Endometrial microvascular endothelial cells (primary cell): Measurements from ENCODE around the gene PAGE1. TPM values are rescaled to one million over a fixed set of nuclear protein-coding genes. Genes with fewer than 3 reads are reported as not detected.
"Not testable (repeated sequence)": the region's sequence is repeated elsewhere in the genome, so short reads cannot be mapped to it uniquely, and the experiment has no call there.

Experiments used
- in situ Hi-C: cut with HindIII; loops from 2 replicates; pipeline ENCODE4 v1.10.0; 2017; ENCODE audit warnings: low sequenced_read_pairs, low pct_unique_long_range_greater_than_20kb; ENCODE audit errors: inconsistent ontology term
- total RNA-seq: library from RNA; depleted of rRNA; stranded (reverse); fragments of >200 nt; gene quantifications from one replicate; pipeline ENCODE4 v1.2.3, GENCODE V29; 2015; ENCODE audit errors: inconsistent ontology term

The PAGE1 gene, protein sequence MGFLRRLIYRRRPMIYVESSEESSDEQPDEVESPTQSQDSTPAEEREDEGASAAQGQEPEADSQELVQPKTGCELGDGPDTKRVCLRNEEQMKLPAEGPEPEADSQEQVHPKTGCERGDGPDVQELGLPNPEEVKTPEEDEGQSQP
- total RNA-seq: not detected

- in situ Hi-C loops: no loop called here
These were observed at the start of gene PAGE1 for GRCh38 chrX:49695276-49696180. PAGE1 (minus strand) TSS chrX:49695984; CDS start chrX:49694770, 1,214 bp downstream.

GRCh38 chrX:49741501-49741900 lies 45.7 kb upstream of the PAGE1 start:
- in situ Hi-C loops: not testable (repeated sequence)

DNA sequence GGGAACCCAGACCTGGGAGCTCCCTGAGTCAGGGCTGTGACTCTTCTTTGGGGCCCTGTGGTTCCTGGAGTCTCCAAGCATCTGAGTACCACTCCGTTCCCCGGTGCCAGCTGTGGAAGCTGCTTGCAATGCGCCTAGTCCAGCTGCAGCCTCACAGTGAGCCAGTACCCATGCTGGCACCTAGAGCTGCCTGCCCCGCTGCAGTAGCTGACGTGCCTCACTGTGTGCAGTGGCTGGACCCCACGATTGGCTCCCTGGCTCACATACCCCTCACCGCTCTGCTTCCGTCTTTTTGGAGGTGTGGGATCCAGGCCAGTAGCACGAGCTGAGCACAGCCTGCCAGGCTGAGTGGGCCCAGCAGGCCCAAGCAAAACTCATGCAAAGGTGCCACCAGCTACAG lies 32.1 kb upstream of the PAGE1 start:
- in situ Hi-C loops: no loop called here

- in situ Hi-C loops: no loop called here
These were observed 31.2 kb upstream of the PAGE1 start for GRCh38 chrX:49726966-49727365.

DNA sequence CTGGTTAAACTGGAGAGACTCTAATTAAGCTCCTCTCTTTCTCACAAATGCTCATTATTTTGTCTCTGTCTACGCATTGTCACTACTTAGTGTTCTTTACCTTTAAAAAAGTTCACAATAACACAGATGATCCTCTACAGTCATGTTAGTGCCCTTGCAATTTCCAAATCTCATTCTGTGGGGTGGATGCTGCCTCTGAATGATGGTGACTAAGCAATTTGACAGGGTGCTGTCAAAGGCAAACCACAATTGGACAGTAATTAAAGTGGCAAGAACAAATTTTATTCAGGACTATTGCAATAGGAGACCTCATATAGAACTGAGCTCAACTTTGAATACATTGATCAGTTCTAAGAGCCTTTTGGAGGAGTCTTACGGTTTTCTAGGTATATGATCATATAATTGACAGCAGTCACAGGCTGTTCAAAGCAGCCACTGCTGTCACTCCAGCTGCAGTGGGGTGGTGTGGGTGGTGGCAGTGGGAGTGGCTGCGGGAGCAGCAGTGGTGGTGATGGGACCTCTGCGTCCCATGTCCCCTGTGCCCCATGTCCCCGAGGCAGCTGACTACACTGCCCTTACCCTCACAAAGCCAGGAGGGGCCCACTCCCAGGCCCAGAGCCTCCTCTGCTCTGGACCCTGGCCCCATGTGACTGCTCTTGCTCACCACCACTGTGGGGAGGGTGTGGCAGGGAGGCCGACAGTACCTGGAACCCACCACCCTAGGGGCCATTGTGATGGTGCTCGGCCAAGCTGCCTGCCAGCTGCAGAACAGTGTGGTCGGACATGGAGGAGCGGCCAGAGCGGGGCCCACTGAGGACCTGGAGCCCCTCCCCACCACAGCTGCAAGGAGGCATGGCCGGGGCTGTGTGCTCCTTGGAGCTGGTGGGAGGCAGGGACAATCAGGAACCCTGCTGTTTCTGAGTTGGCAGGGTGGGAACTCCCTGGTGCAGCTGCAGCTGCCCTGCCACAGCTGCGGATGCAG lies 30.4 kb upstream of the PAGE1 start:
- in situ Hi-C loops: no loop called here

DNA sequence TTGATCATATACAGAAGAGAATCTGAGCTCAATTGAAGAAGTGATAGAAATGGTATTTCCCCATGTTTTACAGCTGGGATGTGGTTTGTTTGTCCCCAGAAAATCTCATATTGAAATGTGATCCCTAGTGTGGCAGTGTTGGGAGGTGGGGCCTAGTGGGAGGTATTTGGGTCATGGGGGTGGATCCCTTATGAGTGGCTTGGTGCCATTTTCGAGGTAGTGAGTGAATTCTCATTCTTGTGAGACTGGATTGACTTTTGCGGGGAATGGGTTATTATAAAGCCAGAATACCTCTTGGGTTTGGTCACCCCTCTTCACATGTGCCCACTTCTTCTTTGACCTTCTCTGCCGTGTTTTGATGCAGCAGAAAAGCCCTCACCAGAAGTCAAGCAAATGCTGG lies 29.6 kb upstream of the PAGE1 start:
- in situ Hi-C loops: no loop called here

GRCh38 chrX:49720106-49720505 lies 24.3 kb upstream of the PAGE1 start:
- in situ Hi-C loops: not testable (repeated sequence)

DNA sequence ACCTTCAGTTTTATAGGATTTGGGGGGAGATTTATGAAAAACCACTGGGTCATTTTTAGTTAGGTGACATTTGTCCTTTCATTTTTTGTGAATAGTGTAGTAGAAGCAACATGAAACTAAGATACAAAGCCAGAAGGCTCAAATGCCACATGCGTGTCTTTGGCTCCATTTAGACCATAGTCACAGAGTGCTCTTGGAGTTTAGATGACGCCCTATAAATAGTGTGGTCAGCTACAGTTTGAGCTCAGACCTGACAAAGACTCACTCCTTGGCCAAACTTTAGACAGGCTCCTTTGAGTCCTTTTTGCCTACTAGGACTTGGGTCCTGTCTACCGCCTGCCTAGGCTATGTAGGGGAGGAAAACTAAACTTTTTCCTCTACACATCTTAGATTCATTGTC lies 16.8 kb upstream of the PAGE1 start:
- in situ Hi-C loops: no loop called here

- in situ Hi-C loops: no loop called here
These were observed 15.0 kb upstream of the PAGE1 start for GRCh38 chrX:49710744-49711319.

DNA sequence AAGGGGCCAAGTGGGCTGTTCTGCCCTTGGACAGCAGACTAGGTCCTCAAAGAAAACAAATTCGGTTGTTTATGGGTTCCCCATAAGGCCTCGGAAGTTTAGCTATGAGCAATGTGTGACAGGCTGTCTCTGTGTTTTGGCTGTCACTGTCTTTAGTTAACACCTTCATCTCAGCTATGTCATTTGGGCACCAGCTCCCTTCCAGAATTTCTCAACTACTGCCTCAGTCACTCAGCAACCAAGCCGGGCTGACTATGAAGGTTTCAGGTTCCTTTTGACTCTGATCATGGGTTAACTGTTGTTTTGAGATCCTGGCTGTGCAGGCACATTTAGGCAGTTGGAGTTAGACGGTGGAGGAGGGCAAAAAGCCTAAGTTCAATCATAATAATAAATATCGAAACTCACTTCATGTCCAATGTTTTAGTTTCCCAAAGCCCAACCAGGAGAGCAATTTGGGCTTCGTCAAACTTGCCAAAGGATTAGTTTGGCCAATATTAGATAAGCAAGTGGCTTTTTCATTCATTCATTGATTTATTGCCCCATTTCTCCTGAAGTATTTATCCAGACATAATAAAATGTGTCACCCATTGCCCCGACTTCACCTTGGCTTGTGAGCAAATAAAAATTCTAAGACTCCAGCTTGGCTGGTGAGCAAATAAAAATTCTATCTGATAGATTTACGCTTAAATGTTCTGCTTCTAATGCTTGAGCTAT lies 9.1 kb upstream of the PAGE1 start:
- in situ Hi-C loops: no loop called here

DNA sequence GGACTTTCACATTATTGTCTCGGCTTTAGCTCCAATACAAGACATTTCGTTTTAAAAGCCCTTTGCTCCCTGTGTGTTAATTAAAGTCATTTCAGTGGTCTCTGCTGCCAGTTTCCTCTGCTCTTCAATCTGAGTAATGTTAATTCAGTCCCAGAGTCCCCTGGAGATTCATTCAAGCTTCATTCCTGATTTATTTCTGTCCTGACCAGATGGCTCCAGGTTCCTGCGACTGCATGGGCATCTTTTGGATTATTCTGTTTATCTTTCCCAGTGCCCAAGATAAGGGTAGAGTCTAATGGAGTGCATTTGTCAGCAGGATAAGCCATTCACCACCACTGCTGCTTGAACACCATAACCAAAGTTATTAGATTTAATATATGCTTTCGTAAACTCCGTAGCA lies 6.1 kb upstream of the PAGE1 start:
- in situ Hi-C loops: no loop called here

- in situ Hi-C loops: no loop called here
These were observed 5.5 kb upstream of the PAGE1 start for GRCh38 chrX:49701323-49701722.

DNA sequence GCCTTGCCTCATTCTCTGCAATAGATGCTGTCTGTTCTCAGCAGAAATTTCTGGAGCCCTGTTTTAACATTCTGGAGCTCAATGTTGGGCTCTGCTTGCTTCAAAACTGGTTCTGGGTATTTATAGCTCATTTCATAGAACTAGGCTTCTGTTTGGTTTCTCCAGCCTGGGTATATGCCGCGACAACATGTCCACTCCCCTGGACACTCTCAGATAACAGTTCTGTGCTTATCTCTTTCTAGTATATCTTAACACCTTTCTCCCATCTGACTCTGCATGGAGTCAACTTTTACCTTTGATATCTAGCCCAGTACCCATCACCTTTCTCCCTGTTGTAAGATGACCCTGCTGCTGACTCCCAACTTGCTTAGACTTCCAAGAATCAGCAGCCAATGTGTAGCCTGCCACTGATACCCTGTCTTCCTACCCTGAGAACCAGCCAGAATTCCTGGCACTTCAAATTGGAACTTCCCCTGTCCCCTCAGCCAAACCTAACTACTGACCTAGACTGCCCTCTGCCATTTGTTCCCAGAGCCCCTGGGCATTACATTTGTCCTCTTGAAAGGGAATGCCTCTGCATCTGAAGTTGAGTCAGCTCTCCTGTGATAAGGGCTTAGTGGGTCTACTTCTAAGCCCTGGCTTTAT lies 20.6 kb downstream of the PAGE1 start:
- in situ Hi-C loops: no loop called here

DNA sequence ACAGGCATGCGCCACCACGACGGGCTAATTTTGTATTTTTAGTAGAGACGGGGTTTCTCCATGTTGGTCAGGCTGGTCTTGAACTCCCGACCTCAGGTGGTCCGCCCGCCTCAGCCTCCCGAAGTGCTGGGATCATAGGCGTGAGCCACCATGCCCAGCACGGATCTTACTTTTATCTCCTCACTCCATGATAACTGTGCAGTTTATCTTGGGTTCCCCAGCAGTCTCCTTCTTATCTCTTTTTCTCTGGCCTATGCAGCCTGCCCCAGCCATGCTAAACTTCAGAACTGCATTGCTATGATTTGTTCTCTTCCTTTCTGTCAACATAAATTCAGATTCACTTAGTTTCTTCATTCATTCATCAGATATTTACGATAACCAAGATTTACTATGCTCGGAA lies 22.4 kb downstream of the PAGE1 start:
- in situ Hi-C loops: no loop called here

DNA sequence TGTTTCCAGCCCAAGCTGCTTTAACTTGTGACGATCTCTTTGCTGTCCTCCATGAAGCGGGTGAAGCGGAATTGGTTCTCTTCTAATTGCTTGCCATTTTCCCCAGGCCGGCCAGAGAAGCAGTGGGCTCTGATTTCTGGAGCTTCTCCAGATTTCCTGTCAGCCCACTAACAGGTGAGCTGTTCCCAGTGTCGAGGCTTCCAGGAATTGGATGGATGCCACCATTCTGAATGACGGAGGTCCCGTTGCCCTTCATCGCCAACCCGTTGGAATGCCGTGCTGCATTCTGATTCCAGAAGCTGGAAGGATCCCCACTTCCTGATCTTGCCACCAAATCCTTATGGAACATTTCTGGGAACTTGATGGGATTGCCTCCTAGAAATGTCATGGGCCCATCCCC lies 31.0 kb downstream of the PAGE1 start:
- in situ Hi-C loops: no loop called here

GRCh38 chrX:49661881-49662280 lies 33.9 kb downstream of the PAGE1 start:
- in situ Hi-C loops: no loop called here

DNA sequence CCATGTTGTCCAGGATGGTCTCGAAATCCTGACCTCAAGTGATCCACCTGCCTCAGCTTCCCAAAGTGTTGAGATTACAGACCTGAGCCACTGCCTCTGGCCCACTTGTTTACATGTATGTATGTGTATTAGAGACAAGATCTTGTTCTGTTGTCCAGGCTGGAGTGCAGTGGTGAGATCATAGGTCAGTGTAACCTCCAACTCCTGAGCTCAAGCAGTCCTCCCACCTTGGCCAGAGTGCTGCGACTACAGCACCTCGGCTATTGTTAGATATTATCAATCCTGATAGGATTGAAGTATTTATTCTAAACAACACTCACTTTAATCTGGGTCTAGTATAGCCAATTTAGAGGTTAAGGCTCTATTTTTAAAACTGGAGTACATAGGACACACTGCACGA lies 36.0 kb downstream of the PAGE1 start:
- in situ Hi-C loops: no loop called here

DNA sequence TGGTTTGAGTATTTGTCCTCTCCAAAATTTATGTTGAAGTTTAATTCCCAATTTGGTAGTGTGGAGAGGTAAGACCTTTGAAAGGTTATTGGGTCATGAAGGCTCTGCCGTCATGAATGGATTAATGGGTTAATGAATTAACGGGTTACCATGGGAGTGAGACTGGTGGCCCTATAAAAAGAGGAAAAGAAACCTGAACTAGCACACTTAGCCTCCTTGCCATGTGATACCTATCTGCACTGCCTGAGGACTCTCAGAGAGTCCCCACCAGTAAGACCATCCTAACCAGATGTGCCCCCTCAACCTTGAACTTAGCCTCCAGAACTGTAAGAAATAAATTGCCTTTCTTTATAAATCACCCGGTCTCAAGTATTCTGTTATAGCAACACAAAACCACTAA lies 39.3 kb downstream of the PAGE1 start:
- in situ Hi-C loops: no loop called here
